ENCODE results near the gene TOM1L2. TPM values are rescaled to one million over a fixed set of nuclear protein-coding genes. Genes with fewer than 3 reads are reported as not detected.
A peak's percentile ranks its signal among the peaks of the same experiment; 100 is the strongest.

Gene TOM1L2
- total RNA-seq, 1 donor from 2014 or later, result 144 TPM

GRCh38 chr17:17822616-17823015, 149.6 kb downstream of the TOM1L2 start:
- intact Hi-C loops (cut with DNase I), result no loop called here
- ATAC-seq, result no peak

GRCh38 chr17:17822189-17822588, 150.0 kb downstream of the TOM1L2 start:
- DNase-seq (ENCODE audit: low spot score) (peak; percentile 86), ATAC-seq (peak; percentile 58)
- intact Hi-C loops (cut with DNase I), result no loop called here

More at GRCh38 chr17:17822616-17823015, 149.6 kb downstream of the TOM1L2 start:
- DNase-seq (ENCODE audit: low spot score), result no peak

- ATAC-seq, result no peak
- DNase-seq (ENCODE audit: low spot score), result no peak
- intact Hi-C loops (cut with DNase I), result no loop called here
Observed at GRCh38 chr17:17820463-17821158, 151.6 kb downstream of the TOM1L2 start.

GRCh38 chr17:17820046-17820445, 152.2 kb downstream of the TOM1L2 start:
- ATAC-seq, result no peak
- intact Hi-C loops (cut with DNase I), result no loop called here
- no peak for DNase-seq (ENCODE audit: low spot score)

GRCh38 chr17:17819561-17819995, 152.6 kb downstream of the TOM1L2 start:
- ATAC-seq (no peak), DNase-seq (ENCODE audit: low spot score) (no peak)
- intact Hi-C loops (cut with DNase I), result no loop called here

- DNase-seq (ENCODE audit: low spot score) (no peak), ATAC-seq (no peak)
- intact Hi-C loops (cut with DNase I), result no loop called here
Observed at GRCh38 chr17:17819111-17819510, 153.1 kb downstream of the TOM1L2 start.

GRCh38 chr17:17818088-17818526, 154.1 kb downstream of the TOM1L2 start:
- intact Hi-C loops (cut with DNase I), result no loop called here
- DNase-seq (ENCODE audit: low spot score) (no peak), ATAC-seq (peak; percentile 20)

- no peak for ATAC-seq
- DNase-seq (ENCODE audit: low spot score), result no peak
- intact Hi-C loops (cut with DNase I), result loop anchor here (2.0 kb wide), 1 partner anchor 39 kb away; no protein-coding TSS in a partner anchor
Observed at GRCh38 chr17:17817552-17817947, 154.7 kb downstream of the TOM1L2 start.

GRCh38 chr17:17816831-17817551, 155.2 kb downstream of the TOM1L2 start:
- ATAC-seq (no peak), DNase-seq (ENCODE audit: low spot score) (no peak)
- intact Hi-C loops (cut with DNase I), result loop anchor here (2.0 kb wide), 1 partner anchor 40 kb away; no protein-coding TSS in a partner anchor

- intact Hi-C loops (cut with DNase I), result loop anchor here (2.0 kb wide), 1 partner anchor 40 kb away; no protein-coding TSS in a partner anchor
- ATAC-seq, result no peak
- no peak for DNase-seq (ENCODE audit: low spot score)
Observed at GRCh38 chr17:17816240-17816814, 155.9 kb downstream of the TOM1L2 start.

GRCh38 chr17:17815436-17816200, 156.6 kb downstream of the TOM1L2 start:
- DNase-seq (ENCODE audit: low spot score), result no peak
- ATAC-seq, result no peak
- intact Hi-C loops (cut with DNase I), result loop anchor here (2.0 kb wide), 1 partner anchor 41 kb away; no protein-coding TSS in a partner anchor

- DNase-seq (ENCODE audit: low spot score) (no peak), ATAC-seq (no peak)
- intact Hi-C loops (cut with DNase I), result no loop called here
Observed at GRCh38 chr17:17815062-17815406, 157.2 kb downstream of the TOM1L2 start.

GRCh38 chr17:17814162-17815061, 157.8 kb downstream of the TOM1L2 start:
- intact Hi-C loops (cut with DNase I), result no loop called here
- no peak for DNase-seq (ENCODE audit: low spot score)
- no peak for ATAC-seq

GRCh38 chr17:17813725-17814095, 158.5 kb downstream of the TOM1L2 start:
- intact Hi-C loops (cut with DNase I), result no loop called here
- no peak for ATAC-seq
- no peak for DNase-seq (ENCODE audit: low spot score)

GRCh38 chr17:17813055-17813724, 159.0 kb downstream of the TOM1L2 start:
- DNase-seq (ENCODE audit: low spot score), result no peak
- intact Hi-C loops (cut with DNase I), result no loop called here
- no peak for ATAC-seq

- ATAC-seq, result peak; percentile 59
- intact Hi-C loops (cut with DNase I), result no loop called here
- DNase-seq (ENCODE audit: low spot score), result peak; percentile 90
Observed at GRCh38 chr17:17812211-17813054, 159.8 kb downstream of the TOM1L2 start.

All from sciatic nerve (tissue), 2 donors.